ENCODE data around the gene ARRDC4.

ARRDC4 gene

DNA sequence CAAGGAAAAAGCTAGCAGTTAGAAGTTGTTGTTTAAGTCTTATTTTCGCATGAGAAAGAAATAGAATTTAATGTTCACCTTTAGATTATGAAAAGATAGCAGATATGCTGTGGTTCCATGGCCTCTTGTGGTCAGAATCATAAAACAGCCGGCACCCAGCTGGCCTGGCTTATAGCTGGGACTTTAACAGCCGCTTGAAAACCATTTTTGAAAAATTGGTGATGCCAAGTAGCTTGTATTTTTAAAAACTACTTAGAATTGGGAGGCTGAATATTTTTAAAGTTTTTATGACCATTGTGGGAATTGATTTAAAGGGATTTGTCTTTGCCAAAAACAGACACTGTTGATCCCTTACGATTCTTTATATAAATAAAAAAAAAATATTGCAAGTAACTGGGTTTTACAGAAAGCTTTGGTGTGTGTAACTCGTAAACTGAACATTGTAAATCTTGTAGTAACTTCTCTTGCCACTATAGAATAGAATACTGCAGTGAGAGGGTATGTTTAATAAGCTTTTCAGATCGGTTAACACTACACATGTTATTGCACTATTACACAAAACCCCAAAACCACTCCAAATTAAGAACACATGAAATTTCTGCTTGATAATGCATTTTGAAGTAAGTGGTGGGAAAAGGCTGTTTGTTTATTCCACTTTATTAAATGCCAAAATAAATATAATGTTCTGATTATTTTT is 6.6 kb downstream of the ARRDC4 start:
- no peak overlapping the region for H3K4me2 ChIP-seq (ENCODE audit: low read depth, low read length, poor library complexity, severe bottlenecking)
- H4K20me1 ChIP-seq (ENCODE audit: low read depth, low read length), result no peaks in the 10 kb centered on the region
- no peak for TF ChIP-seq EZH2phosphoT487 (conservative IDR thresholded peaks at IDR 0.05; ENCODE audit: low read length)
- TF ChIP-seq, protein P1, sequence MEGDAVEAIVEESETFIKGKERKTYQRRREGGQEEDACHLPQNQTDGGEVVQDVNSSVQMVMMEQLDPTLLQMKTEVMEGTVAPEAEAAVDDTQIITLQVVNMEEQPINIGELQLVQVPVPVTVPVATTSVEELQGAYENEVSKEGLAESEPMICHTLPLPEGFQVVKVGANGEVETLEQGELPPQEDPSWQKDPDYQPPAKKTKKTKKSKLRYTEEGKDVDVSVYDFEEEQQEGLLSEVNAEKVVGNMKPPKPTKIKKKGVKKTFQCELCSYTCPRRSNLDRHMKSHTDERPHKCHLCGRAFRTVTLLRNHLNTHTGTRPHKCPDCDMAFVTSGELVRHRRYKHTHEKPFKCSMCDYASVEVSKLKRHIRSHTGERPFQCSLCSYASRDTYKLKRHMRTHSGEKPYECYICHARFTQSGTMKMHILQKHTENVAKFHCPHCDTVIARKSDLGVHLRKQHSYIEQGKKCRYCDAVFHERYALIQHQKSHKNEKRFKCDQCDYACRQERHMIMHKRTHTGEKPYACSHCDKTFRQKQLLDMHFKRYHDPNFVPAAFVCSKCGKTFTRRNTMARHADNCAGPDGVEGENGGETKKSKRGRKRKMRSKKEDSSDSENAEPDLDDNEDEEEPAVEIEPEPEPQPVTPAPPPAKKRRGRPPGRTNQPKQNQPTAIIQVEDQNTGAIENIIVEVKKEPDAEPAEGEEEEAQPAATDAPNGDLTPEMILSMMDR (IDR thresholded peaks at IDR 0.05; ENCODE audit: insufficient read depth, low read length, poor library complexity, severe bottlenecking), result no peak
- H3K9me2 ChIP-seq (replicated peaks; ENCODE audit: insufficient read depth, low read length), result no peaks in the 10 kb centered on the region
- H3K9ac ChIP-seq (ENCODE audit: low read length), result no peak overlapping the region
- H3K9me3 ChIP-seq (ENCODE audit: insufficient read depth, low read length), result no peaks in the 10 kb centered on the region
- no peak overlapping the region for H3K4me3 ChIP-seq (ENCODE audit: insufficient read depth, low read length, poor library complexity, severe bottlenecking)
- H3K27me3 ChIP-seq (ENCODE audit: low read length), result no peaks in the 10 kb centered on the region
- H3K79me2 ChIP-seq (ENCODE audit: insufficient read depth, low read length), result no peaks in the 10 kb centered on the region
- H3K27ac ChIP-seq (ENCODE audit: low read depth, low read length), result no peak overlapping the region
- H3K36me3 ChIP-seq (ENCODE audit: low read length), result no peaks in the 10 kb centered on the region
- no peaks in the 10 kb centered on the region for H3F3A ChIP-seq (ENCODE audit: insufficient read depth)
- no peak overlapping the region for H2AFZ ChIP-seq (ENCODE audit: low read depth, low read length, severe bottlenecking)

- no peaks in the 10 kb centered on the region for H3K9me3 ChIP-seq (ENCODE audit: insufficient read depth, low read length)
- H3F3A ChIP-seq (ENCODE audit: insufficient read depth), result no peaks in the 10 kb centered on the region
- no peaks in the 10 kb centered on the region for H3K27me3 ChIP-seq (ENCODE audit: low read length)
- no peak overlapping the region for H3K27ac ChIP-seq (ENCODE audit: low read depth, low read length)
- H3K9me2 ChIP-seq (replicated peaks; ENCODE audit: insufficient read depth, low read length), result no peaks in the 10 kb centered on the region
- H3K4me3 ChIP-seq (ENCODE audit: insufficient read depth, low read length, poor library complexity, severe bottlenecking), result no peak overlapping the region
- no peaks in the 10 kb centered on the region for H3K79me2 ChIP-seq (ENCODE audit: insufficient read depth, low read length)
- no peaks in the 10 kb centered on the region for H4K20me1 ChIP-seq (ENCODE audit: low read depth, low read length)
- H3K9ac ChIP-seq (ENCODE audit: low read length), result no peak overlapping the region
- no peaks in the 10 kb centered on the region for H3K36me3 ChIP-seq (ENCODE audit: low read length)
- TF ChIP-seq, protein P1 (IDR thresholded peaks at IDR 0.05; ENCODE audit: insufficient read depth, low read length, poor library complexity, severe bottlenecking), result no peak
- TF ChIP-seq EZH2phosphoT487 (conservative IDR thresholded peaks at IDR 0.05; ENCODE audit: low read length), result no peak
- H3K4me2 ChIP-seq (ENCODE audit: low read depth, low read length, poor library complexity, severe bottlenecking), result no peak overlapping the region
- H2AFZ ChIP-seq (ENCODE audit: low read depth, low read length, severe bottlenecking), result no peak overlapping the region
Observed at GRCh38 chr15:97967881-97968280, 7.4 kb downstream of the ARRDC4 start.

- Histone ChIP-seq H3F3A (ENCODE audit: insufficient read depth) (no peaks in the 10 kb centered on the region), H3K9me2 (replicated peaks; ENCODE audit: insufficient read depth, low read length) (no peaks in the 10 kb centered on the region), H3K27me3 (ENCODE audit: low read length) (no peaks in the 10 kb centered on the region), H3K27ac (ENCODE audit: low read depth, low read length) (no peak overlapping the region), H3K9ac (ENCODE audit: low read length) (no peak overlapping the region), H3K79me2 (ENCODE audit: insufficient read depth, low read length) (no peaks in the 10 kb centered on the region), H3K4me2 (ENCODE audit: low read depth, low read length, poor library complexity, severe bottlenecking) (no peak overlapping the region), H3K9me3 (ENCODE audit: insufficient read depth, low read length) (no peaks in the 10 kb centered on the region), H3K36me3 (ENCODE audit: low read length) (no peaks in the 10 kb centered on the region), H2AFZ (ENCODE audit: low read depth, low read length, severe bottlenecking) (no peak overlapping the region), H3K4me3 (ENCODE audit: insufficient read depth, low read length, poor library complexity, severe bottlenecking) (no peak overlapping the region), H4K20me1 (ENCODE audit: low read depth, low read length) (no peaks in the 10 kb centered on the region)
- TF ChIP-seq, protein P1 (IDR thresholded peaks at IDR 0.05; ENCODE audit: insufficient read depth, low read length, poor library complexity, severe bottlenecking), result no peak
- TF ChIP-seq EZH2phosphoT487 (conservative IDR thresholded peaks at IDR 0.05; ENCODE audit: low read length), result no peak
Observed at GRCh38 chr15:97968380-97968779, 7.9 kb downstream of the ARRDC4 start.
